Hepatocyte (in vitro differentiated cells): ENCODE results near the gene KRT75.

Source experiments
- CTCF ChIP-seq: fragments of 200-600 bp; sonication (generic); IDR thresholded peaks from 2 replicates; pipeline ENCODE4 v1.5.1; 2016; ENCODE audit warnings: antibody characterized with exemption, mild to moderate bottlenecking; ENCODE audit not compliant: poor library complexity
- EZH2 ChIP-seq: fragments of 200-600 bp; sonication (generic); IDR thresholded peaks from 2 replicates; pipeline ENCODE4 v1.6.1; 2016; ENCODE audit warnings: antibody characterized with exemption, mild to moderate bottlenecking, borderline replicate concordance
- EZH2phosphoT487 ChIP-seq: fragments of 200-600 bp; sonication (generic); IDR thresholded peaks from one replicate; pipeline ENCODE4 v1.6.1; 2018; ENCODE audit warnings: antibody characterized with exemption, mild to moderate bottlenecking, low read depth, moderate library complexity; ENCODE audit not compliant: unreplicated experiment, severe bottlenecking

GRCh38 chr12:52390739-52391617 is 43.2 kb downstream of the KRT75 start:
- TF ChIP-seq CTCF (peak; percentile 63), EZH2phosphoT487 (no peak), EZH2 (no peak)
